Coronary artery (tissue), 2 donors: Measurements from ENCODE around the gene UGT1A8.
A peak's percentile ranks its signal among the peaks of the same experiment; 100 is the strongest.

Experiments
- DNase-seq: peaks from one replicate; pipeline ENCODE4 v3.0.0-alpha.2; 2017; ENCODE audit warnings: low spot score
- H3K27ac ChIP-seq, 2 donors: fragments of 200-600 bp; sonication (generic); one replicate each; pipeline ENCODE4 v1.5.1; 2016 to 2019
- H3K4me3 ChIP-seq: fragments of 200-600 bp; sonication (generic); 2 replicates; pipeline ENCODE4 v1.5.1; 2016; ENCODE audit warnings: mild to moderate bottlenecking, moderate library complexity
- CTCF ChIP-seq: fragments of 200-600 bp; sonication (generic); IDR thresholded peaks from one replicate; pipeline ENCODE4 v1.5.1; 2019; ENCODE audit warnings: antibody characterized with exemption

Gene UGT1A8

GRCh38 chr2:233810385-233810784 is 193.0 kb downstream of the UGT1A8 start:
- DNase-seq, result no peak

DNA sequence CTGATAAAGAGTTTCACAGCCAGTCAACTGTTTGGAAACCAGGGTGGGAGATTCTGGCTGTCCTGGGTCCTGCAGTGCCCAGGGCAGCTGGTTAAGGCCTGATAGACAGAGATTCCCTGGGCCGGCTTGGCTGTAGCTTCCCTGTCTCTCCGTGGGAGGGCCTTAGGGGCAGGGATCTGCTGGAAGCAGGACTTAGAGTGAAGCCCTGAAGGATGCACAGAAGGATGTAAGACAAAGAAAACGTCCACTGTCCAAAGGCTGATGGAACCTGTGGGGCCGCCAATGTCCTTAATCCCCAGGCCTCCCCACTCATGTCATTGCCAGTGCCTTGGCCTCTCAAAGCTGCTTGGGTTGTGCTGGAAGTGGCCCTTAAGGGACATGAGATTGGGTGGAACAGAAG is 193.7 kb downstream of the UGT1A8 start:
- Histone ChIP-seq H3K4me3 (no peak overlapping the region), H3K27ac (no peak overlapping the region)
- TF ChIP-seq CTCF, result no peak
- DNase-seq, result no peak

More at GRCh38 chr2:233810385-233810784, 193.0 kb downstream of the UGT1A8 start:
- no peak overlapping the region for H3K27ac ChIP-seq
- no peak for TF ChIP-seq CTCF
- H3K4me3 ChIP-seq, result no peak overlapping the region

GRCh38 chr2:233811732-233812131 is 194.3 kb downstream of the UGT1A8 start:
- DNase-seq, result peak; percentile 41
- no peak overlapping the region for H3K4me3 ChIP-seq
- TF ChIP-seq CTCF, result no peak

DNA sequence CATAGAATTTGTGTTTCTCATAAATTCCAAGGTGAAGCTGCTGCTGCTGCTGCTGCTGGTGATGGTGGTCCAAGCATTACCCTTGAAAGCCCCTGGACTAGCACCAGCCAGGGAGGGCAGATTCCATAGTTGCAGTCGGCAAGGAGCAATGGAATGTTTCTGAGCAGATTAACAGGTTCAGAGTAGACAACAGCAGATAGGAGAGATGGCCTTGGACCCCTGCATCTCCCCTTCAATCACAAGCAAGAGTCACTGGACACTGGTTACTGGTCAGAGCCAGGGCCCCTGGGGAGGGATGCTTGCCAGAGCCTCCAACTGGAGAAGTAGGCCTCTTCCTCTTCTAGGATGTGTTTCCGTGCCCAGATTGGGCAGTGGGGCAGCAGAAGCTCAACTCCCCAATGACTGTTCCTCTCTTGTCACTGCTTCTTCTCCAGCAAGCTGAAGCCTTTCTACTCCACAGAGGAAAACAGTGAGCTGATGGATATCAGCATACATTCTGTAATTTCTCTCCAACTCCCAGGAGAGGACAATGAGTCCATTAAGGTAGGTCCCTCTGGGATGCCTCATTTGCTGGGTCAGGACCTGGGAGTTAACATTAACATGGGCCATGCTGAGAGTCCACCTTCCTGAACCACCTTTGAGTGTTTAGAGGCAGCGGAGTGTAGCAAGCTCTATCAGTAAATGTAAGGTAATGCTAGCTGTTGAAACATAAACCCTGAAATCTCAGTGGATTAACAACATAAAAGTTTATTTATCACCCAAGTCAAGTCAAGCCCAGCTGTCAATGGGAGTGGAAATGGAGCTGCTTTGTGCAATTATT is 196.0 kb downstream of the UGT1A8 start:
- peak; percentile 43 for DNase-seq
- H3K4me3 ChIP-seq, result no peak overlapping the region
- H3K27ac ChIP-seq, result no peak overlapping the region
- TF ChIP-seq CTCF, result no peak

More at GRCh38 chr2:233811732-233812131, 194.3 kb downstream of the UGT1A8 start:
- no peak overlapping the region for H3K27ac ChIP-seq

GRCh38 chr2:233814056-233814835 is 196.8 kb downstream of the UGT1A8 start:
- Histone ChIP-seq H3K4me3 (no peak overlapping the region), H3K27ac (no peak overlapping the region)
- peak; percentile 43 for DNase-seq
- TF ChIP-seq CTCF, result no peak

DNA sequence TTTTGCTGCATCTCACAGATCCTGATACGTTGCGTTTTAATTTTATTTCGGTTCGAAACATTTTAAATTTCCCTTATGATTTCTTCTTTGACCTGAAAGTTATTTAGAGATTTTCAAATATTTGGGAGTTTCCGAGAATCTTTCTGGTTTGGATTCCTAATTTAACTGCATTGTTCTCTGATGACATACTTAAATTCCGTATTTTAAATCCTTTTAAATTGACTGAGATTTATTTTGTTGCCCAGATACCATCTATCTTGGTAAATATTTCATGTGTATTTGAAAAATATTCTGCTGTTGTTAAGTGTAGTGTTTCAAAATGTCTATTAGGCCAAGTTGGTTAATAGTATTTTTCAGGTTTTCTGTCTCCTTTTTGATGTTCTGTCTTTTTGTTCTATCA is 198.4 kb downstream of the UGT1A8 start:
- no peak for DNase-seq
- no peak overlapping the region for H3K4me3 ChIP-seq
- no peak for TF ChIP-seq CTCF
- H3K27ac ChIP-seq, result no peak overlapping the region
